Activated T-helper 2 cell treated with anti-CD3 and anti-CD28 coated beads, Interferon-gamma antibody, Interleukin-2, Interleukin-4, amounts not matched to agents 10 μg/mL and 5 μg/mL and 100 μg/mL, durations not matched to agents 14 hours and 24 hours and 36 hours (primary cell): ENCODE results near the gene VANGL2. TPM values are rescaled to one million over a fixed set of nuclear protein-coding genes. Genes with fewer than 3 reads are reported as not detected.

Source experiments
- DNase-seq: peaks from one replicate; pipeline ENCODE4 v3.0.0; 2021; ENCODE audit warnings: low spot score
- H3K27ac Mint-ChIP-seq: one replicate; pipeline ENCODE4 v1.8.0; 2021; ENCODE audit warnings: mixed read lengths
- H3K27me3 Mint-ChIP-seq: one replicate; pipeline ENCODE4 v1.8.0; 2021; ENCODE audit warnings: low read depth, mixed read lengths
- H3K36me3 Mint-ChIP-seq: one replicate; pipeline ENCODE4 v1.8.0; 2021; ENCODE audit warnings: low read depth, mixed read lengths
- H3K4me1 Mint-ChIP-seq: one replicate; pipeline ENCODE4 v1.8.0; 2021; ENCODE audit warnings: low read depth, mixed read lengths
- H3K4me3 Mint-ChIP-seq: one replicate; pipeline ENCODE4 v1.8.0; 2021; ENCODE audit warnings: low read depth, mild to moderate bottlenecking, moderate library complexity, mixed read lengths
- H3K9me3 Mint-ChIP-seq: one replicate; pipeline ENCODE4 v1.8.0; 2021; ENCODE audit warnings: mixed read lengths
- intact Hi-C: fragments of 100-400 bp; cut with micrococcal nuclease; formaldehyde crosslinking; loops from one replicate; pipeline ENCODE4 v1.15.1; 2023
- total RNA-seq: library from RNA; stranded (reverse); gene quantifications from 2 replicates; pipeline ENCODE4 v1.2.3, GENCODE V29; 2022

VANGL2 gene
- total RNA-seq, 1 donor from 2014 or later: not detected

DNA sequence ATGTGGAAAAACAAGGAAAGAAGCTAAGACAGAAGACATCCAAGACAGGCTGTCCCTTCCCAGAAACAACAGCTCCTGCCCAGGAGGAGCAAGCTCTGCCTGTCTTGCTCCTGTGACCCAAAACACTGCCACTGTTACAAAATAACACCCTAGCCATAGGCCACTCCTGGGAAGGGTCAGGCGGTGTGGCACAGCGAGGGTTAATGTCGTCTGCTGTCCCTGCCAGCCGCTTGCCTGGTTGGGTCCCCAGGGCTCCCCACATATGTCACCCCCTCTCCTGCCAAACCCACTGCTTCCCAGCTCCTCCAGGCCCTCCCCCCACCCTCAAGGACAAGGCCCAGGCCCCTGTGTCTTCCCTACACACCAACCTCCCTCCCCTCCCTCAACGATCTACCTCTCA, 37.4 kb upstream of the VANGL2 start:
- no peak for DNase-seq
- peaks cover 27% of the 10 kb centered on the region for H3K36me3 Mint-ChIP-seq
- no peaks in the 10 kb centered on the region for H3K27me3 Mint-ChIP-seq
- no peak overlapping the region for H3K27ac Mint-ChIP-seq
- peaks cover 5% of the 10 kb centered on the region for H3K4me1 Mint-ChIP-seq
- H3K4me3 Mint-ChIP-seq: no peak overlapping the region
- intact Hi-C loops: no loop called here
- H3K9me3 Mint-ChIP-seq: no peaks in the 10 kb centered on the region

DNA sequence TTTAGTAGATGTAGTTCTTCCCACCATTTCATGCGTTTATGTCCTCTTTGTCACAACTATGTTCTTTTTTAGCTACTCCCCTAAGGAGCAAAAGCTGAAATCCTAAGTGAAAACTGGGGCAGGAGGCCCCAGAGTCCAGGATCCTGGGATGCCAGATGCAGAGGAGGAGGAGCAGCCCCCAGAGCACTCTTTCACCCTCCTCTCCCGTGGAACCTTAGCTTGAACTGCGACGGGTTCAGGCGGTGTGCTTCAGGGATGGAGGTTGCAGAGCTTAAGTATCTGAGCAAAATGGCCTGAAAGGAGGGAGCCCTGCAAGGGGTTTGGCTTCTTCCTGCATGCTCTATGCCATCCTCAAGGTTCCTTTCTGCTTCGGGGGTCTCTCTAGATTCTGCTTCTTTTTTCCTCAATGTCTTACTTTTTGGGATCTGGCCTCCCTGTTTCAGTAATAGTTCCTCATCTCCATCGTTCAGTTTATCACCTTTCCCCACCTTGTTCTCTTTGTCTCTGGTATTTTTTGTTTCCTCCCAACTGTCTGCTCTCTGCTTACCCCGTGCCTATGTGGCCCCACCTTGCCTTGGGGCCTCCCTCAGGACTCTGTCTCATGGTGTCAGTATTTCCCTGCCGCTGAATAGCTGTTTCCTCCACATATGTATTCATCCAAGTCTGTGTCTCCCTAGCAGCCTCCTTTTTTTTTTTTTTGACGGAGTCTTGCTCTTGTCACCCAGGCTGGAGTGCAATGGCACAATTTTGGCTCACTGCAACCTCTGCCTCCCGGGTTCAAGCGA, 36.2 kb upstream of the VANGL2 start:
- intact Hi-C loops: no loop called here
- Mint-ChIP-seq H3K9me3 (no peaks in the 10 kb centered on the region), H3K27me3 (no peaks in the 10 kb centered on the region), H3K27ac (no peak overlapping the region), H3K36me3 (peaks cover 18% of the 10 kb centered on the region), H3K4me1 (peaks cover 5% of the 10 kb centered on the region), H3K4me3 (no peak overlapping the region)
- DNase-seq: no peak

DNA sequence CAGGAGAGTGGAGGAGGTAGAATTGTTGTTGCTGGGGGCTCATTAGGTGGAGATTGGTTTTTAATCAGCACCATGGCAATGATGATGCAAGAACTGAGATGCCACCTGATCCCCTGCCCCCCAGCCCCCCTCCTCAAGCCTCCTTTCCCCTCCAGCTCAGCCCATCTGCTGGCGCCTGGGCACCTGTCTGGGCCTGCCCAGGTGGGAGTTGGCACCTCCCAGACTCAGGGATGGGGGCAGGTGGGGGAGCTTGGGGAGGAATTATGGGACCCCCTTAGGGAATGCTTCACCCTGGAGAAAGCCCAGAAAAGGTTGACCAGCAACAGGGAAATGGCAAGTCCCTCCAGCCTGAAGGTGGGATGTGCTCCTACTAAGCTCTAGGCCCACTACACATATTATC, 35.0 kb upstream of the VANGL2 start:
- DNase-seq: no peak
- Mint-ChIP-seq H3K4me1 (peaks cover 5% of the 10 kb centered on the region), H3K27me3 (no peaks in the 10 kb centered on the region), H3K4me3 (no peak overlapping the region), H3K36me3 (peaks cover 13% of the 10 kb centered on the region), H3K9me3 (no peaks in the 10 kb centered on the region), H3K27ac (no peak overlapping the region)
- intact Hi-C loops: no loop called here

DNA sequence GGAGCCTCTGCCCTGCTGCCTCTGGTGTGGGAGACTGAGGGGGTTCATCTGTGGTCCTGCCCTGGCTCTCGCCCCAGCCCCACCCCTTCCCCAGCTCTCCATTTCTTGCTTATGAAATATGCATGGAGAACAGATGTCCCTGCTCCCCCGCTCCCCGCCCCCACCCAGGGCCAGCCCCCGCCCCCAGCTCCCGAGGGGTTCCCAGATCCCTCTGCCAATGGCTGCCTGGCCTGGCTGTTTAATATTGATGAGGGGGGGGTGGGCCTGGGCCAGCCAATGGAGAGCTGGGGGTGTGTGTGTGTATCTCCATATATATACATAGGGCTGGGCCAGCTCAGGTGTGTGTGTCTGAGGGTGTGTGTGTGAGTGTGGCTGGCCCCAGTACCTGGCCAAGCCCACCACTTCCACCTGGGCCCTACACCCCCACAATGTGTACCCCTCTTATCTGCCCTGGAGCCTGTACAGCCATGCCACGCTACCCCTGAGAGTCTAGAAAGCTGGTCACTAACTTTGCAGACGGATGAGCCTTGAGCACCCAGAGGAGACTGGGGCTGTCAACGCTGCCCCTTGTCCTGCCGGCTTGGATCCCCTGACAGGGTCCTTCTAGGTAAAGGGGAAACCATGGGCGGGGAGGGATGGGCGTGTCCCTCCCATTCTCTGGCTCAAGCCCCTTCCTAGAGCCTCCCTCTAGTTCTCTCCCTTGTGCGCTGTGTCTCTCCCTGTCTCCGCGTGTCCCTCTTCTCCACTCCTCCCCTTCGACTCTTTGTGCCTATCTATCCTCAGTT, 33.4 kb upstream of the VANGL2 start, which contains the start of gene NHLH1:
NHLH1 (plus strand) TSS at position 341 of the 785 bp plus-strand sequence. CDS start 3,661 bp downstream, outside the sequence.
- no peak within 1 kb of the TSS for H3K4me3 Mint-ChIP-seq
- peaks cover 5% of the 10 kb centered on the region for H3K4me1 Mint-ChIP-seq
- DNase-seq: no peak
- H3K27me3 Mint-ChIP-seq: no peaks in the 10 kb centered on the region
- intact Hi-C loops: no loop called here
- no peak within 1 kb of the TSS for H3K27ac Mint-ChIP-seq
- peaks cover 3% of the 10 kb centered on the region for H3K36me3 Mint-ChIP-seq
- no peaks in the 10 kb centered on the region for H3K9me3 Mint-ChIP-seq

DNA sequence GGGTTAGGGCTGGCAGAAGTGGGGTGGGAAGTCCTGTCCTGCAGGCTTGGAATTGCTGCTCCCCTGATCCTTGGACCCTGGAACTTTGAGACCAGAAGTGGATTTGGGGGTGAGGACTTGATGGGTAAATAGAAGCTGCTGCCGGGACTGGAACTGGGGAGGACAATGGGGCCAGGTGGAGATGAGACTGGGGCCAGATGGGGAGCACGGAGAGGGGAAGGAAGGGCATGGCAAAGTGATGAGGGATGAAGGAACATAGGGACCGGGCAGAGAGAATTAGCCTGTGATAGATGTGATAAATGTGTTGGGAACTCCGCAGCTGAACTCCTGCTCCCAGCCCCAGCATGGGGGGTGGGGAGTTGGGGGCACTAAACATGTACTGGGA, 32.9 kb upstream of the VANGL2 start:
- no peaks in the 10 kb centered on the region for H3K9me3 Mint-ChIP-seq
- peaks cover under 1% of the 10 kb centered on the region for H3K36me3 Mint-ChIP-seq

DNA sequence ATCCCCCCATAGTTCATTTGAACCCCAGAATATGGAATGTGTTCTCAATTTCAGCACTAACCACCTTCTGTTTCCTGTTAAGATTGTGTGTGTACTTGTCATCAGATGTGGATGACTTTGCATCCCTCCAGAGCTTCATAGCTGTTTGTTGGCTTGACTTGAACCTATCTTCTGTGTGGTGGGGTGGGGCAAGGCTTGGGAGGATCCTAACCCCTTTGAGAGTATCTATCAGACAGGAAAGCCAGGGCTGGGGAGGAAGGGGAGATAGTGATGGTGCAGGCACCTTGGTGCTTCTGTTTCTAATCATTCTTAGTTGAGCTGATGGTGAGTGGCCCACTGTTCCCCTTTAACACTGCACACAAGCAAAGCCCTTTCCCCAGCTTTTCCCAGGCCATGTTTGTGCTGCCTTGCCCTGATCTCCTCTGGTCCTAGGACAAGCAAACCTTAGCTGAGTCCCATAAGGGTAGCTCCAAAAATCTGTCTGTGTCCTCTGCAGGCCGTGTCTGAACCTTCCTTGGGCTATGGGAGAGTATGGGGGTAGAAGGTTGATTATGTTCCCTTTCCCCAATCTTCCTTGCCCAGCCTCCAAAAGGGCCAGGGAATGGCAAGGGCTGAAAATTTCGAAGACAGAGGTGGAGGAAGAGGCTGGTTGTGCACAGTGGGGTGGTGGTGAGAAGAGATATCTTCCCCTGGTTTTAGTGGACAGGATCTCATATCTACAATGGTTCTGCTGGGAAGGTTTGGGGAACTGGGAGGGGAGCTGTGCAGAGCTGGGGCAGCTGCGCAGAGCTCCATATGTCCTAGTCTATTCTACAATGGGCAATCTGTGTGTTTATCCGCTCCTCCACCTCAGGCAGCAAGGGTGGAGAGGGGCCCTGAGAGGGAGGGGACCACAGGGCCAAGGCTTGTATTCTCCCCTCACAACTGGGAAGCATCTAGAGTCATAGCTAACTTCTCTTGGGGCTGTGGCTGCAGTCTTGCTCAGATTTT, 32.1 kb upstream of the VANGL2 start:
- H3K4me1 Mint-ChIP-seq: peaks cover 3% of the 10 kb centered on the region
- no peaks in the 10 kb centered on the region for H3K36me3 Mint-ChIP-seq
- no peak for DNase-seq
- no peaks in the 10 kb centered on the region for H3K27me3 Mint-ChIP-seq
- no peak overlapping the region for H3K4me3 Mint-ChIP-seq
- no peaks in the 10 kb centered on the region for H3K9me3 Mint-ChIP-seq
- intact Hi-C loops: no loop called here
- no peak overlapping the region for H3K27ac Mint-ChIP-seq

More for the DNA sequence above, 32.9 kb upstream of the VANGL2 start:
- no peak overlapping the region for H3K27ac Mint-ChIP-seq
- H3K27me3 Mint-ChIP-seq: no peaks in the 10 kb centered on the region
- no peak overlapping the region for H3K4me3 Mint-ChIP-seq
- H3K4me1 Mint-ChIP-seq: peaks cover 3% of the 10 kb centered on the region
- no peak for DNase-seq
- intact Hi-C loops: no loop called here

DNA sequence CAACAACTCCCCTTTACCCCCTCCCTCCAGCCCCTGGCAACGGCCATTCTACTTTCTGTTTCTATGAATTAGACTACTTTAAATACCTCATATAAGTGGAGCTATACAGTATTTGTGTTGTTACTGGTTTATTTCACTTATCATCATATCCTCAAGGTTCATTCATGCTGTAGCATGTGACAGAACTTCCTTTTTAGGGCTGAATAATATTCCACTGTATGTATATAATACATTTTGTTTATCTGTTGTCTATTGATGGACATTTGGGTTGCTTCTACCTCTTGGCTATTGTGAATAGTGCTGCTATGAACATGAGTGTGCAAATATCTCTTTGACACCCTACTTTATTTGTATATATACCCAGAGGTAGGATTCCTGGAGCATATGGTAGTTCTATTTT, 31.3 kb upstream of the VANGL2 start:
- no peaks in the 10 kb centered on the region for H3K36me3 Mint-ChIP-seq
- no peak for DNase-seq
- H3K9me3 Mint-ChIP-seq: no peaks in the 10 kb centered on the region
- intact Hi-C loops: no loop called here
- no peak overlapping the region for H3K27ac Mint-ChIP-seq
- H3K4me1 Mint-ChIP-seq: peaks cover 3% of the 10 kb centered on the region
- H3K4me3 Mint-ChIP-seq: no peak overlapping the region
- no peaks in the 10 kb centered on the region for H3K27me3 Mint-ChIP-seq

DNA sequence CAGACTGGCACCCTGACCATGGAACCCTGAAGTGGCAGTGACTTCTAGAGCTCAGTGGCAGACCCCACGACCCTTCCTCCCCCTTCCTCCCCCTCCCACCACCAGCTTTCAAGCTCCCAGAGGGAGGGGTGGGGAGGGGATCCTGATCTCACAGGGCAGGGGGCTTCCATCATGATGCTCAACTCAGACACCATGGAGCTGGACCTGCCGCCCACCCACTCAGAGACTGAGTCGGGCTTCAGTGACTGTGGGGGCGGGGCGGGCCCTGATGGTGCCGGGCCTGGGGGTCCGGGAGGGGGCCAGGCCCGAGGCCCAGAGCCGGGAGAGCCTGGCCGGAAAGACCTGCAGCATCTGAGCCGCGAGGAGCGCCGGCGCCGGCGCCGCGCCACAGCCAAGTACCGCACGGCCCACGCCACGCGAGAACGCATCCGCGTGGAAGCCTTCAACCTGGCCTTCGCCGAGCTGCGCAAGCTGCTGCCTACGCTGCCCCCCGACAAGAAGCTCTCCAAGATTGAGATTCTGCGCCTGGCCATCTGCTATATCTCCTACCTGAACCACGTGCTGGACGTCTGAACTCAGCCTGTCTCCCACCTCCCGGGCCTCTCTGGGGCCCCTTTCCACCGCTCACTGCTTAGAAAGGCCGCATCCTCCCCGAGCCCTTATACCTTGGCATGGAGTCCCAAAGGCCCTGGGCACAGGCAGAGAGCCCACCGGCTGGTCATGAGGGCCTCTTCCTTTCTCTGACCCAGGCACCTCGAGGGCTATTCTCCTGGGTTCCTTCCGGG, 29.6 kb upstream of the VANGL2 start:
- Mint-ChIP-seq H3K27ac (no peak overlapping the region), H3K36me3 (no peaks in the 10 kb centered on the region), H3K27me3 (no peaks in the 10 kb centered on the region), H3K9me3 (no peaks in the 10 kb centered on the region), H3K4me3 (no peak overlapping the region), H3K4me1 (peaks cover 5% of the 10 kb centered on the region)
- DNase-seq: no peak
- intact Hi-C loops: no loop called here

DNA sequence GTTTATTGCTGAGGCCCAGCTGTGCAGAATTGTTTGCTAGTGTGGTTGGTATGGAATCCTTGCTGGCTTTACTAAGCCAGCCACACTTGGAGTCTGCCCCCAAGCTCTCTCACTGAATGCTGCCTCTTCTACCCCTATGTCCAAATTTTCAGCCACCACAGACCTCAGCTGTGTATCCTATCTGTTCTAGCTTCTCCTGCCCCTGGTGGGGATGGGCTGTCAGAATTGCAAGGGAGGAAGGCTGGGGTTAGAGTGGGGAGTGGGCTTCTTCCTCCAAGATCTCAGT, 29.1 kb upstream of the VANGL2 start:
- intact Hi-C loops: no loop called here
- Mint-ChIP-seq H3K27me3 (no peaks in the 10 kb centered on the region), H3K4me1 (peaks cover 11% of the 10 kb centered on the region), H3K9me3 (no peaks in the 10 kb centered on the region), H3K27ac (no peak overlapping the region), H3K36me3 (no peaks in the 10 kb centered on the region), H3K4me3 (no peak overlapping the region)
- no peak for DNase-seq

DNA sequence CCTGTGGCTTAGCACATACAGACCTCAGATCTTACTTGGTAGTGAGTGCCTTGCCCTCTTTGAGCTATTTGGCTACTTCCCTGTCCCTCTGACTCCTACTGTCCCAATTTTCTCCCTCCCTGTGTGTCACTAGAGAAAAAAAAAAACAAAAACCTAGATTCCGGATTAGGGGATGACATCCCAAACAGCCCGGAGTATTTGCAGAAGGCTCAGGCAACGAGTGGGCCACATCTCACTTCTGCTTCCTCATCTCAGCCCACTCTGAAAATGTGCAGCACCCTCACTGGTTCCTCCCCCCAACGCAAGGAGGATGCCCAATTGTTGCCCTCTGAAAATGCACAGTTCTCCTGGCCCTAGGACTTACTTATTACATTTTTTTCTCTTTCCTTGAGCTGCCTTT, 28.6 kb upstream of the VANGL2 start:
- DNase-seq: no peak
- intact Hi-C loops: no loop called here
- no peak overlapping the region for H3K4me3 Mint-ChIP-seq
- H3K4me1 Mint-ChIP-seq: peaks cover 12% of the 10 kb centered on the region
- H3K27me3 Mint-ChIP-seq: no peaks in the 10 kb centered on the region
- no peaks in the 10 kb centered on the region for H3K9me3 Mint-ChIP-seq
- H3K27ac Mint-ChIP-seq: no peak overlapping the region
- H3K36me3 Mint-ChIP-seq: no peaks in the 10 kb centered on the region

DNA sequence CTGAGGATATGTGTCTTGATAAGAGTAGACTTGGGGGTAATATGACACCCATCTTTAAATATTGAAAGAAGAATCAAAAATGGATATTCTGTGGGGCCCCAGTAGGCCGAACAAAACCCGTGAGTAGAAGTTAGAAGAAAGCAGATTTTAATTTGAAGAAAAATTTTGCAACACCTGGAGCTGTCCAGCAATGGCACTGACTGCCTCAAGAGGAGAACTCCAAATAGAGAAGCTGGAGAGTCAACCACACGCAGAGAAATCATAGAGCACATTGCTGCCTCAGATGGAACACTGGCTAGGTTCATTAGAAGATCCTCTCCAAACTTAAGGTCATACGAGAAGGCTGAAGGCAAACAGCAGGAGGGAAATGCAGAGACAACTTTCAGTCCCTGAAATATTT, 26.7 kb upstream of the VANGL2 start:
- no peaks in the 10 kb centered on the region for H3K9me3 Mint-ChIP-seq
- H3K4me1 Mint-ChIP-seq: peaks cover 10% of the 10 kb centered on the region
- DNase-seq: no peak
- no peak overlapping the region for H3K4me3 Mint-ChIP-seq
- H3K27me3 Mint-ChIP-seq: no peaks in the 10 kb centered on the region
- no peak overlapping the region for H3K27ac Mint-ChIP-seq
- no peaks in the 10 kb centered on the region for H3K36me3 Mint-ChIP-seq
- intact Hi-C loops: no loop called here
